HG02759 (cell line): ENCODE results near the gene STK4.

Experiments
- ATAC-seq: cut with Tn5 transposase; IDR thresholded peaks from one replicate; pipeline ENCODE4 v1.9.1; 2021; ENCODE audit warnings: mild to moderate bottlenecking, moderate library complexity; ENCODE audit not compliant: unreplicated experiment

The STK4 gene

GRCh38 chr20:45104786-45105185 lies 138.5 kb downstream of the STK4 start:
- no peak for ATAC-seq

GRCh38 chr20:45105317-45105716 lies 139.0 kb downstream of the STK4 start:
- ATAC-seq: no peak

GRCh38 chr20:45109634-45110033 lies 143.3 kb downstream of the STK4 start:
- ATAC-seq: no peak

GRCh38 chr20:45110301-45110700 lies 144.0 kb downstream of the STK4 start:
- ATAC-seq: no peak

GRCh38 chr20:45111285-45111684 lies 145.0 kb downstream of the STK4 start:
- ATAC-seq: no peak

- ATAC-seq: no peak
Measured at GRCh38 chr20:45111799-45112471, 145.6 kb downstream of the STK4 start.

GRCh38 chr20:45112754-45113153 lies 146.4 kb downstream of the STK4 start:
- ATAC-seq: no peak

- ATAC-seq: no peak
Measured at GRCh38 chr20:45113865-45114264, 147.6 kb downstream of the STK4 start.

GRCh38 chr20:45114465-45115385 lies 148.4 kb downstream of the STK4 start, which contains the start of gene WFDC5:
TSS of gene WFDC5 (minus strand) at chr20:45115174. CDS start at chr20:45115083, 91 bp downstream.
- ATAC-seq: no peak

- ATAC-seq: no peak
Measured at GRCh38 chr20:45115386-45115774, 149.1 kb downstream of the STK4 start.

- ATAC-seq: no peak
Measured at GRCh38 chr20:45115829-45116228, 149.5 kb downstream of the STK4 start.

- no peak for ATAC-seq
Measured at GRCh38 chr20:45117581-45117980, 151.3 kb downstream of the STK4 start.

- ATAC-seq: no peak
Measured at GRCh38 chr20:45118028-45118427, 151.7 kb downstream of the STK4 start.

GRCh38 chr20:45119556-45120266 lies 153.4 kb downstream of the STK4 start:
- ATAC-seq: no peak

GRCh38 chr20:45121388-45121787 lies 155.1 kb downstream of the STK4 start:
- no peak for ATAC-seq

- ATAC-seq: no peak
Measured at GRCh38 chr20:45124365-45124764, 158.1 kb downstream of the STK4 start, which contains the start of gene WFDC12. TSS of gene WFDC12 (minus strand) at chr20:45124465. CDS start at chr20:45124447, 18 bp downstream.

- ATAC-seq: no peak
Measured at GRCh38 chr20:45128099-45128498, 161.8 kb downstream of the STK4 start.
